UCSD-AML1 (cell line): Measurements from ENCODE around the gene NLRP3.
"Not testable (repeated sequence)": the region's sequence is repeated elsewhere in the genome, so short reads cannot be mapped to it uniquely, and the experiment has no call there.

ENCODE experiments used
- DNase-seq: peaks from one replicate; lab custom pipeline; 2025; ENCODE audit not compliant: unreplicated experiment; lab: John Stamatoyannopoulos, UW

Gene NLRP3

GRCh38 chr1:247415423-247416361 lies at the start of gene NLRP3:
Gene NLRP3, plus strand, starts transcription at chr1:247416173. Its CDS starts 2,628 bp downstream, at chr1:247418801.
- DNase-seq: peak; percentile 78

GRCh38 chr1:247366345-247366744 lies 49.6 kb upstream of the NLRP3 start:
- DNase-seq: not testable (repeated sequence)

- no peak for DNase-seq
These were observed 48.9 kb upstream of the NLRP3 start for GRCh38 chr1:247366926-247367645.

- DNase-seq: no peak
These were observed 48.1 kb upstream of the NLRP3 start for GRCh38 chr1:247367786-247368422.

- DNase-seq: no peak
These were observed 47.4 kb upstream of the NLRP3 start for GRCh38 chr1:247368490-247369145.

- no peak for DNase-seq
These were observed 44.9 kb upstream of the NLRP3 start for GRCh38 chr1:247370786-247371732.

GRCh38 chr1:247371801-247372259 lies 44.1 kb upstream of the NLRP3 start:
- DNase-seq: no peak

- DNase-seq: peak; percentile 32
These were observed 42.2 kb upstream of the NLRP3 start for GRCh38 chr1:247373721-247374141.

GRCh38 chr1:247374651-247375334 lies 41.2 kb upstream of the NLRP3 start:
- not testable (repeated sequence) for DNase-seq

- DNase-seq: no peak
These were observed 40.2 kb upstream of the NLRP3 start for GRCh38 chr1:247375747-247376146.

- DNase-seq: no peak
These were observed 39.3 kb upstream of the NLRP3 start for GRCh38 chr1:247376659-247377058.

GRCh38 chr1:247377656-247378055 lies 38.3 kb upstream of the NLRP3 start:
- DNase-seq: not testable (repeated sequence)

GRCh38 chr1:247378334-247379073 lies 37.5 kb upstream of the NLRP3 start:
- DNase-seq: no peak

- no peak for DNase-seq
These were observed 30.7 kb upstream of the NLRP3 start for GRCh38 chr1:247385283-247385682.

- no peak for DNase-seq
These were observed 29.8 kb upstream of the NLRP3 start for GRCh38 chr1:247386217-247386616.

GRCh38 chr1:247386687-247387086 lies 29.3 kb upstream of the NLRP3 start:
- DNase-seq: no peak

GRCh38 chr1:247387096-247387495 lies 28.9 kb upstream of the NLRP3 start:
- DNase-seq: no peak

GRCh38 chr1:247387565-247387964 lies 28.4 kb upstream of the NLRP3 start:
- no peak for DNase-seq
